SK-N-SH (cell line): ENCODE results near the gene RRP1B.

ENCODE experiments used
- ELF1 ChIP-seq: IDR thresholded peaks from 2 replicates; pipeline ENCODE4 v1.4.0; 2012
- EP300 ChIP-seq, 2 experiments: IDR thresholded peaks; 2 replicates each; pipeline versions ENCODE4 v1.4.0 to v1.6.1; 2012; ENCODE audit warnings: borderline replicate concordance in 1 of 2, low read depth in 1 of 2, low read length in 1 of 2
- GATA2 ChIP-seq: sonication (generic); formaldehyde crosslinking; IDR thresholded peaks from 2 replicates; pipeline ENCODE4 v1.5.0; 2020; ENCODE audit warnings: mild to moderate bottlenecking, missing genetic modification reagents
- NFIC ChIP-seq: IDR thresholded peaks from 2 replicates; pipeline ENCODE4 v1.4.0; 2012; ENCODE audit warnings: borderline replicate concordance
- NRF1 ChIP-seq: IDR thresholded peaks from 2 replicates; pipeline ENCODE4 v1.6.1; 2012; ENCODE audit warnings: low read depth, mild to moderate bottlenecking, low read length
- RFX5 ChIP-seq: IDR thresholded peaks from 2 replicates; pipeline ENCODE4 v1.6.1; 2012; ENCODE audit warnings: mild to moderate bottlenecking, improper control_type of control experiment, low read length
- TAF1 ChIP-seq: IDR thresholded peaks from 2 replicates; pipeline ENCODE4 v1.6.1; 2012; ENCODE audit warnings: low read depth, mild to moderate bottlenecking, low read length, moderate library complexity, borderline replicate concordance
- TF ChIP-seq, protein P1 (sequence below): fragments of 200-600 bp; sonication (generic); IDR thresholded peaks from 2 replicates; pipeline ENCODE4 v1.6.1; 2017; ENCODE audit warnings: antibody characterized with exemption, mild to moderate bottlenecking, moderate library complexity
- TF ChIP-seq, protein P2 (sequence below): fragments of 150-350 bp; IDR thresholded peaks from 2 replicates; pipeline ENCODE4 v1.6.1; 2017; ENCODE audit warnings: antibody characterized with exemption, low read length, low read depth, borderline replicate concordance

GRCh38 chr21:43737158-43737950, 78.0 kb downstream of the RRP1B start:
- TF ChIP-seq NFIC (no peak), TAF1 (no peak), ELF1 (no peak), RFX5 (no peak), GATA2 (CRISPR knock-in tag) (no peak), NRF1 (no peak), EP300 (IDR thresholded peaks at IDR 0.05; ENCODE audit: borderline replicate concordance in 1 of 2, low read depth in 1 of 2, low read length in 1 of 2) (no peak)
- TF ChIP-seq, protein P1, sequence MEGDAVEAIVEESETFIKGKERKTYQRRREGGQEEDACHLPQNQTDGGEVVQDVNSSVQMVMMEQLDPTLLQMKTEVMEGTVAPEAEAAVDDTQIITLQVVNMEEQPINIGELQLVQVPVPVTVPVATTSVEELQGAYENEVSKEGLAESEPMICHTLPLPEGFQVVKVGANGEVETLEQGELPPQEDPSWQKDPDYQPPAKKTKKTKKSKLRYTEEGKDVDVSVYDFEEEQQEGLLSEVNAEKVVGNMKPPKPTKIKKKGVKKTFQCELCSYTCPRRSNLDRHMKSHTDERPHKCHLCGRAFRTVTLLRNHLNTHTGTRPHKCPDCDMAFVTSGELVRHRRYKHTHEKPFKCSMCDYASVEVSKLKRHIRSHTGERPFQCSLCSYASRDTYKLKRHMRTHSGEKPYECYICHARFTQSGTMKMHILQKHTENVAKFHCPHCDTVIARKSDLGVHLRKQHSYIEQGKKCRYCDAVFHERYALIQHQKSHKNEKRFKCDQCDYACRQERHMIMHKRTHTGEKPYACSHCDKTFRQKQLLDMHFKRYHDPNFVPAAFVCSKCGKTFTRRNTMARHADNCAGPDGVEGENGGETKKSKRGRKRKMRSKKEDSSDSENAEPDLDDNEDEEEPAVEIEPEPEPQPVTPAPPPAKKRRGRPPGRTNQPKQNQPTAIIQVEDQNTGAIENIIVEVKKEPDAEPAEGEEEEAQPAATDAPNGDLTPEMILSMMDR, result no peak
- TF ChIP-seq, protein P2, sequence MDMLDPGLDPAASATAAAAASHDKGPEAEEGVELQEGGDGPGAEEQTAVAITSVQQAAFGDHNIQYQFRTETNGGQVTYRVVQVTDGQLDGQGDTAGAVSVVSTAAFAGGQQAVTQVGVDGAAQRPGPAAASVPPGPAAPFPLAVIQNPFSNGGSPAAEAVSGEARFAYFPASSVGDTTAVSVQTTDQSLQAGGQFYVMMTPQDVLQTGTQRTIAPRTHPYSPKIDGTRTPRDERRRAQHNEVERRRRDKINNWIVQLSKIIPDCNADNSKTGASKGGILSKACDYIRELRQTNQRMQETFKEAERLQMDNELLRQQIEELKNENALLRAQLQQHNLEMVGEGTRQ, result no peak
